ENCODE measurements around the gene CACNA1I.

CACNA1I gene

GRCh38 chr22:39684702-39685281 lies 114.2 kb downstream of the CACNA1I start:
- H3F3A ChIP-seq (ENCODE audit: insufficient read depth), result no peaks in the 10 kb centered on the region
- H3K36me3 ChIP-seq (ENCODE audit: low read length), result no peaks in the 10 kb centered on the region
- H2AFZ ChIP-seq (ENCODE audit: low read depth, low read length, severe bottlenecking), result no peak overlapping the region
- H3K79me2 ChIP-seq (ENCODE audit: insufficient read depth, low read length), result no peaks in the 10 kb centered on the region
- no peak for TF ChIP-seq CTCF (IDR thresholded peaks at IDR 0.05; ENCODE audit: insufficient read depth, low read length, poor library complexity, severe bottlenecking)
- no peak for TF ChIP-seq EZH2phosphoT487 (conservative IDR thresholded peaks at IDR 0.05; ENCODE audit: low read length)
- H4K20me1 ChIP-seq (ENCODE audit: low read depth, low read length), result no peaks in the 10 kb centered on the region
- no peak overlapping the region for H3K4me3 ChIP-seq (ENCODE audit: insufficient read depth, low read length, poor library complexity, severe bottlenecking)
- no peak overlapping the region for H3K27ac ChIP-seq (ENCODE audit: low read depth, low read length)
- H3K27me3 ChIP-seq (ENCODE audit: low read length), result no peaks in the 10 kb centered on the region
- H3K9me2 ChIP-seq (replicated peaks; ENCODE audit: insufficient read depth, low read length), result no peaks in the 10 kb centered on the region
- H3K9ac ChIP-seq (ENCODE audit: low read length), result no peak overlapping the region
- H3K9me3 ChIP-seq (ENCODE audit: insufficient read depth, low read length), result no peaks in the 10 kb centered on the region
- H3K4me2 ChIP-seq (ENCODE audit: low read depth, low read length, poor library complexity, severe bottlenecking), result no peak overlapping the region

GRCh38 chr22:39685336-39686177 lies 115.0 kb downstream of the CACNA1I start:
- Histone ChIP-seq H3K4me3 (ENCODE audit: insufficient read depth, low read length, poor library complexity, severe bottlenecking) (no peak overlapping the region), H3K79me2 (ENCODE audit: insufficient read depth, low read length) (no peaks in the 10 kb centered on the region), H4K20me1 (ENCODE audit: low read depth, low read length) (no peaks in the 10 kb centered on the region), H3K4me2 (ENCODE audit: low read depth, low read length, poor library complexity, severe bottlenecking) (no peak overlapping the region), H3F3A (ENCODE audit: insufficient read depth) (no peaks in the 10 kb centered on the region), H3K9ac (ENCODE audit: low read length) (no peak overlapping the region), H3K36me3 (ENCODE audit: low read length) (no peaks in the 10 kb centered on the region), H3K27ac (ENCODE audit: low read depth, low read length) (no peak overlapping the region), H3K9me3 (ENCODE audit: insufficient read depth, low read length) (no peaks in the 10 kb centered on the region), H3K9me2 (replicated peaks; ENCODE audit: insufficient read depth, low read length) (no peaks in the 10 kb centered on the region), H2AFZ (ENCODE audit: low read depth, low read length, severe bottlenecking) (no peak overlapping the region), H3K27me3 (ENCODE audit: low read length) (no peaks in the 10 kb centered on the region)
- TF ChIP-seq EZH2phosphoT487 (conservative IDR thresholded peaks at IDR 0.05; ENCODE audit: low read length), result no peak
- TF ChIP-seq CTCF (IDR thresholded peaks at IDR 0.05; ENCODE audit: insufficient read depth, low read length, poor library complexity, severe bottlenecking), result no peak

- H3K4me2 ChIP-seq (ENCODE audit: low read depth, low read length, poor library complexity, severe bottlenecking), result no peak overlapping the region
- H3F3A ChIP-seq (ENCODE audit: insufficient read depth), result no peaks in the 10 kb centered on the region
- H4K20me1 ChIP-seq (ENCODE audit: low read depth, low read length), result no peaks in the 10 kb centered on the region
- no peak overlapping the region for H3K9ac ChIP-seq (ENCODE audit: low read length)
- H3K9me3 ChIP-seq (ENCODE audit: insufficient read depth, low read length), result no peaks in the 10 kb centered on the region
- H3K9me2 ChIP-seq (replicated peaks; ENCODE audit: insufficient read depth, low read length), result no peaks in the 10 kb centered on the region
- no peaks in the 10 kb centered on the region for H3K79me2 ChIP-seq (ENCODE audit: insufficient read depth, low read length)
- H3K27ac ChIP-seq (ENCODE audit: low read depth, low read length), result no peak overlapping the region
- H3K36me3 ChIP-seq (ENCODE audit: low read length), result no peaks in the 10 kb centered on the region
- no peak overlapping the region for H2AFZ ChIP-seq (ENCODE audit: low read depth, low read length, severe bottlenecking)
- TF ChIP-seq EZH2phosphoT487 (conservative IDR thresholded peaks at IDR 0.05; ENCODE audit: low read length) (no peak), CTCF (IDR thresholded peaks at IDR 0.05; ENCODE audit: insufficient read depth, low read length, poor library complexity, severe bottlenecking) (no peak)
- H3K27me3 ChIP-seq (ENCODE audit: low read length), result no peaks in the 10 kb centered on the region
- H3K4me3 ChIP-seq (ENCODE audit: insufficient read depth, low read length, poor library complexity, severe bottlenecking), result no peak overlapping the region
These were observed 115.6 kb downstream of the CACNA1I start for GRCh38 chr22:39686178-39686620.

All from SU-DHL-6 (cell line).